ENCODE results near the gene MRPL34.
"Not testable (repeated sequence)": the region's sequence is repeated elsewhere in the genome, so short reads cannot be mapped to it uniquely, and the experiment has no call there.

MRPL34 gene

GRCh38 chr19:17305517-17306284, at the start of gene MRPL34:
MRPL34 (plus strand) TSS chr19:17305872; CDS start chr19:17305893, 21 bp downstream.
- DNase-seq (ENCODE audit: low spot score), result peak; percentile 99

GRCh38 chr19:17256130-17256529, 49.5 kb upstream of the MRPL34 start:
- no peak for DNase-seq (ENCODE audit: low spot score)

- DNase-seq (ENCODE audit: low spot score), result no peak
These were observed 46.4 kb upstream of the MRPL34 start for GRCh38 chr19:17259118-17259780.

GRCh38 chr19:17259934-17260333, 45.7 kb upstream of the MRPL34 start:
- DNase-seq (ENCODE audit: low spot score), result no peak

- peak; percentile 88 for DNase-seq (ENCODE audit: low spot score)
These were observed 44.8 kb upstream of the MRPL34 start for GRCh38 chr19:17260842-17261325.

GRCh38 chr19:17262557-17262956, 43.1 kb upstream of the MRPL34 start:
- no peak for DNase-seq (ENCODE audit: low spot score)

GRCh38 chr19:17263712-17264640, 41.7 kb upstream of the MRPL34 start:
- no peak for DNase-seq (ENCODE audit: low spot score)

- no peak for DNase-seq (ENCODE audit: low spot score)
These were observed 41.1 kb upstream of the MRPL34 start, which contains the start of gene USHBP1 for GRCh38 chr19:17264641-17264979. USHBP1 (minus strand) TSS chr19:17264745; CDS start chr19:17264299, 446 bp downstream.

GRCh38 chr19:17266026-17266425, 39.6 kb upstream of the MRPL34 start:
- DNase-seq (ENCODE audit: low spot score), result no peak

GRCh38 chr19:17266589-17266974, 39.1 kb upstream of the MRPL34 start:
- DNase-seq (ENCODE audit: low spot score), result no peak

- DNase-seq (ENCODE audit: low spot score), result peak; percentile 99
These were observed 38.5 kb upstream of the MRPL34 start, which contains the start of gene BABAM1 for GRCh38 chr19:17266975-17267788. BABAM1 (plus strand) TSS chr19:17267443; CDS start chr19:17268807, 1,364 bp downstream.

- DNase-seq (ENCODE audit: low spot score), result no peak
These were observed 36.9 kb upstream of the MRPL34 start for GRCh38 chr19:17268754-17269153.

GRCh38 chr19:17274892-17275291, 30.8 kb upstream of the MRPL34 start:
- DNase-seq (ENCODE audit: low spot score), result not testable (repeated sequence)

- DNase-seq (ENCODE audit: low spot score), result no peak
These were observed 30.1 kb upstream of the MRPL34 start for GRCh38 chr19:17275441-17276175.

- no peak for DNase-seq (ENCODE audit: low spot score)
These were observed 26.2 kb upstream of the MRPL34 start for GRCh38 chr19:17279436-17279835.

GRCh38 chr19:17281391-17282304, 24.0 kb upstream of the MRPL34 start, which contains the start of gene ANKLE1:
ANKLE1 (plus strand) TSS chr19:17281901; CDS start chr19:17281921, 20 bp downstream.
- no peak for DNase-seq (ENCODE audit: low spot score)

- peak; percentile 76 for DNase-seq (ENCODE audit: low spot score)
These were observed 23.1 kb upstream of the MRPL34 start for GRCh38 chr19:17282488-17283125.

GRCh38 chr19:17283504-17283996, 22.1 kb upstream of the MRPL34 start:
- no peak for DNase-seq (ENCODE audit: low spot score)
